K562 (cell line): ENCODE measurements around the gene DPH1. TPM values are rescaled to one million over a fixed set of nuclear protein-coding genes. Genes with fewer than 3 reads are reported as not detected.

Experiments used
- ATAC-seq: fragments of 200-7000 bp; cut with Tn5 transposase; 3 replicates; pipeline ENCODE4 v1.9.1; 2020; ENCODE audit warnings: moderate library complexity
- BruUV-seq: library from RNA; stranded (reverse); fragments of 400-500 nt; replicated peaks from 2 replicates; lab custom pipeline; 2021; lab: Mats Ljungman, UMichigan
- CTCF ChIA-PET: fragments of 300-600 bp; formaldehyde crosslinking; extraction: SDS; loops from one replicate; lab custom pipeline; 2021; ENCODE audit warnings: low intra/inter-chr PET ratio; lab: Yijun Ruan, JAX
- POLR2A ChIA-PET: fragments of 300-600, 350-650 bp; sonication (Branson Sonifier 250); formaldehyde crosslinking; extraction: SDS; loops from one replicate; lab custom pipeline; 2021; ENCODE audit warnings: antibody characterized with exemption, inconsistent platforms; lab: Yijun Ruan, JAX
- DNase-seq, 4 experiments: peaks; one replicate each; pipeline versions ENCODE4 v3.0.0 to v3.0.0-alpha.2; 2011 to 2018; ENCODE audit warnings: low spot score in 3 of 4, mixed read lengths in 3 of 4; ENCODE audit errors: extremely low read depth in 1 of 4
- FAIRE-seq: peaks from 2 replicates; lab custom pipeline; 2011; peaks lifted over from hg19 to GRCh38; lab: Jason Lieb, UNC
- H2AFZ ChIP-seq: 2 replicates; pipeline ENCODE4 v1.6.0; 2011; ENCODE audit warnings: low read depth, low read length, control low read depth, inconsistent platforms
- H3K27ac ChIP-seq: fragments of 200-600 bp; 3 replicates; pipeline ENCODE4 v1.8.0; 2011; ENCODE audit warnings: low read depth, mild to moderate bottlenecking, control low read depth, inconsistent platforms, low read length, moderate library complexity, mixed read lengths; ENCODE audit errors: extremely low read depth
- H3K27me3 ChIP-seq, 2 experiments: fragments of 300-600 bp in 1 of 2; 2 replicates in 1 of 2; 3 replicates in 1 of 2; pipeline versions ENCODE4 v1.6.0 to v1.8.0; 2011; ENCODE audit warnings: inconsistent platforms in 2 of 2, low read length in 2 of 2, mild to moderate bottlenecking in 1 of 2, mixed read lengths in 1 of 2, moderate library complexity in 1 of 2; ENCODE audit not compliant: control insufficient read depth in 2 of 2, insufficient read depth in 2 of 2
- H3K36me3 ChIP-seq: fragments of 300-600 bp; 3 replicates; pipeline ENCODE4 v1.8.0; 2011; ENCODE audit warnings: mild to moderate bottlenecking, low read length, inconsistent platforms; ENCODE audit not compliant: control insufficient read depth, insufficient read depth
- H3K4me1 ChIP-seq, 2 experiments: fragments of 200-600 bp in 1 of 2; replicated peaks in 1 of 2; 2 replicates in 1 of 2; 3 replicates in 1 of 2; pipeline versions ENCODE4 v1.5.1 to v1.8.0; 2011; ENCODE audit warnings: inconsistent platforms in 2 of 2, low read length in 2 of 2, mild to moderate bottlenecking in 1 of 2, mixed read lengths in 1 of 2, moderate library complexity in 1 of 2; ENCODE audit not compliant: control insufficient read depth in 2 of 2, insufficient read depth in 2 of 2
- H3K4me2 ChIP-seq: 2 replicates; pipeline ENCODE4 v1.6.1; 2011; ENCODE audit warnings: low read length, control low read depth, inconsistent platforms, mixed read lengths; ENCODE audit not compliant: insufficient read depth
- H3K4me3 ChIP-seq: fragments of 200-600 bp; sonication (generic), shearing (Covaris generic); 2 replicates; pipeline ENCODE4 v1.5.1; 2016; ENCODE audit warnings: control low read depth, inconsistent platforms
- H3K79me2 ChIP-seq: fragments of 200-600 bp; 3 replicates; pipeline ENCODE4 v1.8.0; 2011; ENCODE audit warnings: low read length, inconsistent platforms; ENCODE audit not compliant: control insufficient read depth, insufficient read depth
- H3K9ac ChIP-seq, 2 experiments: 2 replicates each; pipeline versions ENCODE4 v1.6.0 to v1.6.1; 2011; ENCODE audit warnings: low read depth in 2 of 2, low read length in 2 of 2, control low read depth in 1 of 2, inconsistent platforms in 1 of 2, mild to moderate bottlenecking in 1 of 2, mixed read lengths in 1 of 2; ENCODE audit not compliant: insufficient read depth in 1 of 2
- H3K9me1 ChIP-seq: one replicate; pipeline ENCODE4 v1.6.0; 2011; ENCODE audit warnings: inconsistent platforms, mild to moderate bottlenecking, low read length, moderate library complexity; ENCODE audit not compliant: control insufficient read depth, insufficient read depth
- H3K9me3 ChIP-seq: replicated peaks from 2 replicates; pipeline ENCODE4 v1.5.1; 2011; ENCODE audit warnings: low read depth, low read length, inconsistent platforms; ENCODE audit not compliant: control insufficient read depth, insufficient read depth
- H4K20me1 ChIP-seq: replicated peaks from 2 replicates; pipeline ENCODE4 v1.6.1; 2011; ENCODE audit warnings: low read length, inconsistent platforms, mixed read lengths; ENCODE audit not compliant: control insufficient read depth, insufficient read depth
- ARID3A ChIP-seq: IDR thresholded peaks from 2 replicates; pipeline ENCODE4 v1.6.1; 2012; ENCODE audit warnings: low read depth, low read length, improper control_type of control experiment, borderline replicate concordance
- ARNT ChIP-seq, 2 experiments: fragments of 450-650 bp; IDR thresholded peaks; 2 replicates each; pipeline ENCODE4 v1.6.1; 2016; ENCODE audit warnings: mild to moderate bottlenecking in 1 of 2
- CBFB ChIP-seq: sonication (generic); formaldehyde crosslinking; IDR thresholded peaks from 2 replicates; pipeline ENCODE4 v1.4.0; 2020; ENCODE audit warnings: mild to moderate bottlenecking, missing genetic modification reagents
- CBX2 ChIP-seq: fragments of 200-600 bp; sonication (generic); IDR thresholded peaks from one replicate; pipeline ENCODE4 v1.6.1; 2012; ENCODE audit warnings: mild to moderate bottlenecking, low read length, inconsistent platforms; ENCODE audit not compliant: insufficient read depth, poor library complexity, severe bottlenecking
- ERF ChIP-seq: fragments of 450-650 bp; formaldehyde crosslinking; IDR thresholded peaks from 2 replicates; pipeline ENCODE4 v1.4.0; 2020; ENCODE audit warnings: mild to moderate bottlenecking, mixed read lengths
- GATAD2A ChIP-seq: fragments of 450-650 bp; IDR thresholded peaks from 2 replicates; pipeline ENCODE4 v1.6.1; 2017
- NFXL1 ChIP-seq: fragments of 450-650 bp; formaldehyde crosslinking; IDR thresholded peaks from 2 replicates; pipeline ENCODE4 v1.4.0; 2021; ENCODE audit warnings: mild to moderate bottlenecking
- RHOXF2B ChIP-seq: fragments of 250-450 bp; sonication (Bioruptor Pico); conservative IDR thresholded peaks from 2 replicates; pipeline ENCODE4 v1.5.1; 2021
- SNRNP70 ChIP-seq: fragments of 200-400 bp; formaldehyde crosslinking; optimal IDR thresholded peaks from 2 replicates; pipeline ENCODE3; 2017; ENCODE audit warnings: low read depth, low read length
- SRF ChIP-seq, 2 experiments: fragments of 250-450, 450-650 bp in 1 of 2; sonication (Bioruptor Pico) in 1 of 2; sonication (generic) in 1 of 2; formaldehyde crosslinking; IDR thresholded peaks; 2 replicates each; pipeline versions ENCODE4 v1.5.0 to v1.5.1; 2020 to 2022; ENCODE audit warnings: mild to moderate bottlenecking in 1 of 2, missing genetic modification reagents in 1 of 2
- ZNF184 ChIP-seq: sonication (generic); formaldehyde crosslinking; IDR thresholded peaks from 2 replicates; pipeline ENCODE4 v1.5.0; 2020; ENCODE audit warnings: missing genetic modification reagents
- ZNF224 ChIP-seq: sonication (generic); formaldehyde crosslinking; IDR thresholded peaks from 2 replicates; pipeline ENCODE4 v1.8.0; 2022; ENCODE audit warnings: mild to moderate bottlenecking, missing genetic modification reagents
- ZNF699 ChIP-seq: fragments of 250-450 bp; sonication (Bioruptor Pico); IDR thresholded peaks from 2 replicates; pipeline ENCODE4 v1.8.0; 2021; ENCODE audit warnings: mild to moderate bottlenecking, moderate library complexity; ENCODE audit not compliant: insufficient replicate concordance
- ZNF76 ChIP-seq: fragments of 250-450 bp; sonication (Bioruptor Pico); IDR thresholded peaks from 2 replicates; pipeline ENCODE4 v1.4.0; 2020; ENCODE audit warnings: mild to moderate bottlenecking, moderate library complexity, borderline replicate concordance
- WGBS: fragments of 100-300 bp; shearing (Covaris generic); methylation state at CpG from one replicate; pipeline ENCODE4 v1.1.6; 2016; ENCODE audit warnings: low coverage, mixed read lengths; ENCODE audit not compliant: insufficient coverage; ENCODE audit errors: missing lambda C conversion rate; 5-methylcytosine and 5-hydroxymethylcytosine counted together
- in situ Hi-C: fragments of 300-500 bp; cut with MboI; formaldehyde crosslinking; loops from 4 replicates; pipeline ENCODE4 v1.15.0; 2018; ENCODE audit warnings: inconsistent platforms, mixed read lengths
- intact Hi-C: fragments of 100-400 bp; cut with micrococcal nuclease; formaldehyde crosslinking; loops from 2 replicates; pipeline ENCODE4 v1.14.2; 2022
- polyA plus RNA-seq, 8 experiments: library from polyadenylated mRNA; depleted of rRNA in 4 of 8; stranded (reverse) in 5 of 8; unstranded in 3 of 8; fragments of >200 nt; fragmentation: Nextera tagmentation in 2 of 8; fragmentation: Illumina TruSeq in 1 of 8; extraction: Ambion mirVana in 2 of 8; extraction: Trizol in 1 of 8; gene quantifications; 2 replicates each; pipeline versions ENCODE4 v1.2.1 to v1.2.3, GENCODE V29; 2011 to 2014; ENCODE audit warnings: inconsistent platforms in 1 of 8, missing spikeins in 1 of 8
- total RNA-seq, 7 experiments: library from RNA; depleted of rRNA in 6 of 7; stranded (reverse); fragments of >200 nt in 6 of 7; fragmentation: Illumina TruSeq in 2 of 7; extraction: Trizol in 2 of 7; gene quantifications; 2 replicates each; pipeline versions ENCODE4 v1.2.1 to v1.2.3, GENCODE V29; 2011 to 2021; ENCODE audit warnings: low replicate concordance in 1 of 7

Gene DPH1
- total and polyA plus RNA-seq, 9 of the 15 experiments (the other 6 are each of a cell fraction or from before 2014, with no cell fraction given), result 0.42 to 40.6 (median 20.2) TPM

GRCh38 chr17:2019723-2020122 lies 10.2 kb upstream of the DPH1 start (continued):
- TF ChIP-seq ARID3A, result no peak
- TF ChIP-seq ZNF184 (CRISPR knock-in tag), result no peak
- no peak for TF ChIP-seq ZNF699 (CRISPR knock-in tag)
- TF ChIP-seq SNRNP70, result no peak
- TF ChIP-seq ZNF76 (CRISPR knock-in tag), result no peak
- no peak for TF ChIP-seq CBFB (CRISPR knock-in tag)
- no peak for TF ChIP-seq ERF
- TF ChIP-seq RHOXF2B, result no peak
- no peak for TF ChIP-seq SRF (CRISPR knock-in tag; IDR thresholded peaks at IDR 0.05)

DNA sequence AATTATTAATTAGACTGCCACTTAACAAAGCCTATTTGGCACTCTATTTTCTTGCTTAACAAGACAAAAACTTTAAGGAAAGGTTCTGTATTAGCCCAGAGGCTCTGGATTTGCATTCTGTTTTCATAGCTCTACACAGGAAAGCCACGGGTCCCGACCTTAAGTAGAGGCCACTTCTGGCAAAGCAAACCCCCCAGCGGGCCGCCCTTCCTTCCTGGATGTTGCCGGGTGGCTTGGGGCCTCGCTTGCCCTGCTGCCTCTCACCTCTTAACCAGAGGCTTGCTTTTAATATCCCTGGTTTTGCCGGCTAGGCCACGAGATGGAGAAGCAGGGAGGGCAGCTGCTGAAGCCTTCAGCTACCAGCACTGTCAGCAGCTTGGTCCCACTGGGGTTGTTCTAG lies 9.2 kb upstream of the DPH1 start:
- peaks cover 0 to 29% of the 10 kb centered on the region in 2 experiments; a peak in 2 of 5 replicates for H3K4me1 ChIP-seq
- ChIA-PET POLR2A (no interaction called here), CTCF (no interaction called here)
- no TSS peak for BruUV-seq
- H3K79me2 ChIP-seq, result no peaks in the 10 kb centered on the region
- no peak overlapping the region for H2AFZ ChIP-seq
- 0% methylated on average over 7 of the region's 8 CpGs for WGBS
- no peak for FAIRE-seq
- no peak overlapping the region for H3K27ac ChIP-seq
- no peak overlapping the region for H3K4me3 ChIP-seq
- no peaks in the 10 kb centered on the region for H3K36me3 ChIP-seq
- no peak for DNase-seq
- H3K9me3 ChIP-seq, result no peaks in the 10 kb centered on the region
- H4K20me1 ChIP-seq, result peaks cover 8% of the 10 kb centered on the region; the same call in 1 of the 2 replicates
- peaks cover 26 to 73% of the 10 kb centered on the region in 2 experiments for H3K27me3 ChIP-seq
- in situ Hi-C loops, result no loop called here
- intact Hi-C loops, result no loop called here
- no peak for TF ChIP-seq ZNF224 (CRISPR knock-in tag)
- no peak for TF ChIP-seq GATAD2A
- TF ChIP-seq ARNT (IDR thresholded peaks at IDR 0.05), result no peak
- no peak for TF ChIP-seq NFXL1 (CRISPR knock-in tag)
- no peak for TF ChIP-seq CBX2
- H3K9me1 ChIP-seq, result no peaks in the 10 kb centered on the region
- no peak overlapping the region for H3K4me2 ChIP-seq
- no peak overlapping the region for H3K9ac ChIP-seq
- ATAC-seq, result no peak
